ENCODE measurements around the gene DOCK10. TPM values are rescaled to one million over a fixed set of nuclear protein-coding genes. Genes with fewer than 3 reads are reported as not detected.

The DOCK10 gene
- total and polyA plus RNA-seq, 10 of the 15 experiments (the other 5 are each of a cell fraction or from before 2014, with no cell fraction given): 16.9 to 120 (median 85.5) TPM

DNA sequence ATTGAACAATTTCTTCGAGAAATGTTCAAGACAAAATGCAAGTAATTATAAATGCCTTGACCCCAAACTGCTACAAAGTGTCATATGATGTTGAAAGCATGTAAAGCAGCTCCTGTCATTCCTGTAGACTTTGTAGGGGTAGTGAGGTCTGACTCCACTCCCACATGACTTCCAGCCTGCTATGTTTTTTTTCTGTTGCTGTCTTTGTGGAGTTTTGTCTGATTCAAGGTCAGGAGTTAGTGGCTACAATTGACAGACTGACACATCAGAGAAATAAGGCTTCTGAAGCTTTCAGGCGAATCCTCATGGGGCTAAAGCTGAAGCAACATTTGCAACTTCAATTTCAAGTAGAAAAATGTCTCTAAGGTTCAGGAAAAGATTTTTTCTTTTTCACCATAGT, 262.2 kb downstream of the DOCK10 start (continued):
- TF ChIP-seq KLF5 (IDR thresholded peaks at IDR 0.05; ENCODE audit: partially characterized antibody): no peak
- TF ChIP-seq POLR2AphosphoS5 (IDR thresholded peaks at IDR 0.05; ENCODE audit: low read length): no peak

GRCh38 chr2:224778474-224778877, 263.8 kb downstream of the DOCK10 start:
- ChIA-PET POLR2A (interaction anchor here (1.3 kb wide), 1 partner anchor 129 kb away, joined by 3 read pairs; no protein-coding TSS in a partner anchor), RAD21 (ENCODE audit: unreplicated experiment) (interaction anchor here (1.2 to 6.9 kb wide), 4 partner anchors 121 to 418 kb away, joined by 3 to 35 read pairs (median 4); no protein-coding TSS in a partner anchor), SMC1A (ENCODE audit: uncharacterized antibody, unreplicated experiment) (interaction anchor here (1.0 to 4.1 kb wide), 10 partner anchors 10 to 419 kb away, joined by 3 to 53 read pairs (median 4); no protein-coding TSS in a partner anchor), CTCF (interaction anchor here (0.9 to 9.6 kb wide), 22 partner anchors 10 to 809 kb away, joined by 3 to 145 read pairs (median 4); no protein-coding TSS in a partner anchor)
- Histone ChIP-seq H3K9ac (ENCODE audit: control insufficient read depth, insufficient read depth, low read length) (no peak overlapping the region), H2AFZ (ENCODE audit: control insufficient read depth, low read depth, low read length) (no peak overlapping the region), H3K9me3 (replicated peaks; ENCODE audit: control insufficient read depth, insufficient read depth, low read length) (no peaks in the 10 kb centered on the region), H3K36me3 (ENCODE audit: control insufficient read depth in 2 of 2, insufficient read depth in 2 of 2, low read length in 1 of 2) (peaks cover 8 to 23% of the 10 kb centered on the region in 2 experiments), H3K27me3 (replicated peaks in 1 of 2; ENCODE audit: control insufficient read depth in 2 of 2, insufficient read depth in 2 of 2, low read length in 1 of 2) (no peaks in the 10 kb centered on the region), H3K4me2 (ENCODE audit: control insufficient read depth, insufficient read depth) (no peak overlapping the region), H3K27ac (ENCODE audit: control insufficient read depth, insufficient read depth) (no peak overlapping the region), H4K20me1 (ENCODE audit: control insufficient read depth, insufficient read depth) (no peaks in the 10 kb centered on the region), H3K4me1 (ENCODE audit: control insufficient read depth, insufficient read depth, low read length) (no peaks in the 10 kb centered on the region), H3K79me2 (ENCODE audit: control insufficient read depth, insufficient read depth, low read length) (no peaks in the 10 kb centered on the region), H3K4me3 (no peak overlapping the region)
- no TSS peak for BruUV-seq (replicated peaks)
- ATAC-seq (peak; percentile 91), DNase-seq (ENCODE audit: low read depth, low spot score) (peak; percentile 39), FAIRE-seq (peak; percentile 93)
- WGBS (ENCODE audit: insufficient coverage, insufficient replicate concordance, low lambda C conversion rate, missing lambda C conversion rate): 21% methylated on average over 3 of the region's 3 CpGs
- intact Hi-C loops (cut with micrococcal nuclease; ENCODE audit: unreplicated experiment) (loop anchor here (1.0 to 10.0 kb wide), 4 partner anchors 127 to 804 kb away; no protein-coding TSS in a partner anchor), in situ Hi-C loops (cut with MboI) (loop anchor here (5.0 kb wide), 1 partner anchor 421 kb away; no protein-coding TSS in a partner anchor)
- no peak for TF ChIP-seq CBX3 (IDR thresholded peaks at IDR 0.05; ENCODE audit: borderline replicate concordance, low read depth)
- peak; percentile 67 to 79 (median 77) for TF ChIP-seq CTCF (IDR thresholded peaks at IDR 0.05 in 2 of 3, conservative IDR thresholded peaks at IDR 0.05 in 1 of 3; ENCODE audit: control insufficient read depth in 2 of 3, extremely low read depth in 1 of 3, insufficient read depth in 1 of 3, low read depth in 3 of 3, low read length in 3 of 3)
- TF ChIP-seq, protein P1, sequence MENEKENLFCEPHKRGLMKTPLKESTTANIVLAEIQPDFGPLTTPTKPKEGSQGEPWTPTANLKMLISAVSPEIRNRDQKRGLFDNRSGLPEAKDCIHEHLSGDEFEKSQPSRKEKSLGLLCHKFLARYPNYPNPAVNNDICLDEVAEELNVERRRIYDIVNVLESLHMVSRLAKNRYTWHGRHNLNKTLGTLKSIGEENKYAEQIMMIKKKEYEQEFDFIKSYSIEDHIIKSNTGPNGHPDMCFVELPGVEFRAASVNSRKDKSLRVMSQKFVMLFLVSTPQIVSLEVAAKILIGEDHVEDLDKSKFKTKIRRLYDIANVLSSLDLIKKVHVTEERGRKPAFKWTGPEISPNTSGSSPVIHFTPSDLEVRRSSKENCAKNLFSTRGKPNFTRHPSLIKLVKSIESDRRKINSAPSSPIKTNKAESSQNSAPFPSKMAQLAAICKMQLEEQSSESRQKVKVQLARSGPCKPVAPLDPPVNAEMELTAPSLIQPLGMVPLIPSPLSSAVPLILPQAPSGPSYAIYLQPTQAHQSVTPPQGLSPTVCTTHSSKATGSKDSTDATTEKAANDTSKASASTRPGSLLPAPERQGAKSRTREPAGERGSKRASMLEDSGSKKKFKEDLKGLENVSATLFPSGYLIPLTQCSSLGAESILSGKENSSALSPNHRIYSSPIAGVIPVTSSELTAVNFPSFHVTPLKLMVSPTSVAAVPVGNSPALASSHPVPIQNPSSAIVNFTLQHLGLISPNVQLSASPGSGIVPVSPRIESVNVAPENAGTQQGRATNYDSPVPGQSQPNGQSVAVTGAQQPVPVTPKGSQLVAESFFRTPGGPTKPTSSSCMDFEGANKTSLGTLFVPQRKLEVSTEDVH (IDR thresholded peaks at IDR 0.05; ENCODE audit: low read depth, partially characterized antibody): no peak
- TF ChIP-seq, protein P2, sequence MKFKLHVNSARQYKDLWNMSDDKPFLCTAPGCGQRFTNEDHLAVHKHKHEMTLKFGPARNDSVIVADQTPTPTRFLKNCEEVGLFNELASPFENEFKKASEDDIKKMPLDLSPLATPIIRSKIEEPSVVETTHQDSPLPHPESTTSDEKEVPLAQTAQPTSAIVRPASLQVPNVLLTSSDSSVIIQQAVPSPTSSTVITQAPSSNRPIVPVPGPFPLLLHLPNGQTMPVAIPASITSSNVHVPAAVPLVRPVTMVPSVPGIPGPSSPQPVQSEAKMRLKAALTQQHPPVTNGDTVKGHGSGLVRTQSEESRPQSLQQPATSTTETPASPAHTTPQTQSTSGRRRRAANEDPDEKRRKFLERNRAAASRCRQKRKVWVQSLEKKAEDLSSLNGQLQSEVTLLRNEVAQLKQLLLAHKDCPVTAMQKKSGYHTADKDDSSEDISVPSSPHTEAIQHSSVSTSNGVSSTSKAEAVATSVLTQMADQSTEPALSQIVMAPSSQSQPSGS (IDR thresholded peaks at IDR 0.05; ENCODE audit: low read length): no peak
- TF ChIP-seq ZNF24 (IDR thresholded peaks at IDR 0.05): no peak
- TF ChIP-seq TCF7 (IDR thresholded peaks at IDR 0.05; ENCODE audit: borderline replicate concordance): no peak
- no peak for TF ChIP-seq IRF3 (IDR thresholded peaks at IDR 0.05)
- no peak for TF ChIP-seq BMI1 (IDR thresholded peaks at IDR 0.05; ENCODE audit: borderline replicate concordance)
- TF ChIP-seq ZSCAN29 (IDR thresholded peaks at IDR 0.05): no peak
- TF ChIP-seq MXI1 (IDR thresholded peaks at IDR 0.05; ENCODE audit: low read depth, low read length): no peak
- TF ChIP-seq CBFB (IDR thresholded peaks at IDR 0.05; ENCODE audit: low read depth): no peak
- no peak for TF ChIP-seq JUND (IDR thresholded peaks at IDR 0.05; ENCODE audit: low read depth, low read length)
- TF ChIP-seq CREB1 (IDR thresholded peaks at IDR 0.05; ENCODE audit: low read depth): 0 out of 2 replicates have a peak, but pooled peaks have one; percentile 25
- TF ChIP-seq IRF4 (IDR thresholded peaks at IDR 0.05; ENCODE audit: low read depth, low read length): no peak
